OCI-LY7 (cell line): ENCODE data around the gene MCHR1. TPM values are rescaled to one million over a fixed set of nuclear protein-coding genes. Genes with fewer than 3 reads are reported as not detected.

Experiments used
- BruUV-seq: library from RNA; stranded (reverse); fragments of 400-500 nt; replicated peaks from 2 replicates; lab custom pipeline; 2021; lab: Mats Ljungman, UMichigan
- CTCF ChIA-PET: fragments of 300-600 bp; sonication (Branson Sonifier 250); formaldehyde crosslinking; loops from one replicate; lab custom pipeline; 2022; ENCODE audit warnings: antibody characterized with exemption; ENCODE audit not compliant: unreplicated experiment; lab: Charles Lee
- POLR2A ChIA-PET: fragments of 300-600 bp; sonication (Branson Sonifier 250); formaldehyde crosslinking; loops from one replicate; lab custom pipeline; 2022; ENCODE audit warnings: antibody characterized with exemption; lab: Charles Lee
- DNase-seq: peaks from one replicate; pipeline ENCODE4 v3.0.0-alpha.2; 2015; ENCODE audit warnings: low spot score
- H2AFZ ChIP-seq: fragments of 200-600 bp; sonication (generic), shearing (Covaris generic); 2 replicates; pipeline ENCODE4 v1.6.1; 2014; ENCODE audit warnings: mild to moderate bottlenecking, antibody characterized with exemption, low read length, moderate library complexity
- H3K27ac ChIP-seq: fragments of 200-600 bp; sonication (generic); 2 replicates; pipeline ENCODE4 v1.5.1; 2014; ENCODE audit warnings: mixed run types, low read depth, mild to moderate bottlenecking, moderate library complexity, low read length, inconsistent platforms; ENCODE audit not compliant: poor library complexity, severe bottlenecking
- H3K36me3 ChIP-seq: fragments of 200-600 bp; sonication (generic); 2 replicates; pipeline ENCODE4 v1.6.1; 2014; ENCODE audit warnings: mild to moderate bottlenecking, antibody characterized with exemption, low read length, moderate library complexity, mixed read lengths; ENCODE audit not compliant: insufficient read depth
- H3K4me1 ChIP-seq: fragments of 200-600 bp; sonication (generic); 2 replicates; pipeline ENCODE4 v1.5.1; 2014; ENCODE audit warnings: mild to moderate bottlenecking, low read length; ENCODE audit not compliant: insufficient read depth, poor library complexity, severe bottlenecking
- H3K4me2 ChIP-seq: fragments of 200-600 bp; sonication (generic); 2 replicates; pipeline ENCODE4 v1.6.1; 2014; ENCODE audit warnings: mild to moderate bottlenecking, low read length
- H3K4me3 ChIP-seq: fragments of 200-600 bp; sonication (generic); 2 replicates; pipeline ENCODE4 v1.5.1; 2014; ENCODE audit warnings: mild to moderate bottlenecking, low read depth, low read length; ENCODE audit not compliant: poor library complexity, severe bottlenecking
- H3K79me2 ChIP-seq: fragments of 200-600 bp; sonication (generic); 2 replicates; pipeline ENCODE4 v1.6.1; 2016; ENCODE audit warnings: low read depth, mild to moderate bottlenecking, low read length, moderate library complexity, mixed read lengths; ENCODE audit not compliant: insufficient read depth
- H3K9me2 ChIP-seq: fragments of 200-600 bp; sonication (generic); 2 replicates; pipeline ENCODE4 v1.6.1; 2016; ENCODE audit warnings: mild to moderate bottlenecking, low read length, mixed read lengths; ENCODE audit not compliant: insufficient read depth
- H3K9me3 ChIP-seq: fragments of 200-600 bp; sonication (generic); 2 replicates; pipeline ENCODE4 v1.6.1; 2014; ENCODE audit warnings: mild to moderate bottlenecking, mixed run types, low read length, mixed read lengths
- H4K20me1 ChIP-seq: fragments of 200-600 bp; sonication (generic); 2 replicates; pipeline ENCODE4 v1.6.1; 2014; ENCODE audit warnings: mild to moderate bottlenecking, antibody characterized with exemption, low read length, moderate library complexity, mixed read lengths; ENCODE audit not compliant: insufficient read depth
- CTCF ChIP-seq: fragments of 200-600 bp; sonication (generic); conservative IDR thresholded peaks from 2 replicates; pipeline ENCODE4 v1.5.1; 2014; ENCODE audit warnings: mild to moderate bottlenecking, antibody characterized with exemption, low read length, moderate library complexity, mixed read lengths
- EZH2phosphoT487 ChIP-seq: fragments of 200-600 bp; sonication (generic); IDR thresholded peaks from 2 replicates; pipeline ENCODE4 v1.6.1; 2018; ENCODE audit warnings: low read depth, borderline replicate concordance, mild to moderate bottlenecking, mixed run types, antibody characterized with exemption, low read length, moderate library complexity, mixed read lengths
- intact Hi-C: fragments of 100-400 bp; cut with micrococcal nuclease; formaldehyde crosslinking; loops from one replicate; pipeline ENCODE4 v1.10.0; 2022; ENCODE audit not compliant: unreplicated experiment
- total RNA-seq, 2 experiments: library from RNA; depleted of rRNA in 1 of 2; stranded (reverse); fragments of >200 nt in 1 of 2; shearing (Covaris generic) in 1 of 2; gene quantifications; 2 replicates each; pipeline ENCODE4 v1.2.3, GENCODE V29; 2014 to 2022

The MCHR1 gene
- total RNA-seq, 2 experiments from 2014 or later, result not detected

- TF ChIP-seq EZH2phosphoT487 (no peak), CTCF (no peak)
- Histone ChIP-seq H3K4me3 (peak overlapping the region; percentile 83), H3K36me3 (no peaks in the 10 kb centered on the region), H3K9me2 (no peaks in the 10 kb centered on the region), H3K4me1 (peaks cover 21% of the 10 kb centered on the region), H3K27ac (no peak overlapping the region), H2AFZ (no peak overlapping the region), H4K20me1 (0 out of 2 replicates have a peak, but pooled peaks cover 5% of the 10 kb centered on the region), H3K79me2 (peaks cover 56% of the 10 kb centered on the region), H3K4me2 (peak overlapping the region; percentile 82), H3K9me3 (no peaks in the 10 kb centered on the region)
- no peak for DNase-seq
- ChIA-PET POLR2A (interaction anchor here (0.6 to 1.4 kb wide), 4 partner anchors 11 to 284 kb away, joined by 3 to 6 read pairs (median 3); no protein-coding TSS in a partner anchor), CTCF (no interaction called here)
- BruUV-seq, result no TSS peak
- intact Hi-C loops, result loop anchor here (5.0 kb wide), 1 partner anchor 43 kb away; no protein-coding TSS in a partner anchor
Measured at GRCh38 chr22:40635043-40635939, 44.0 kb upstream of the MCHR1 start.

- Histone ChIP-seq H3K4me1 (peaks cover 21% of the 10 kb centered on the region), H3K36me3 (no peaks in the 10 kb centered on the region), H3K27ac (no peak overlapping the region), H2AFZ (0 out of 2 replicates have a peak overlapping the region, but pooled peaks have one; percentile 44), H3K9me2 (no peaks in the 10 kb centered on the region), H4K20me1 (0 out of 2 replicates have a peak, but pooled peaks cover 5% of the 10 kb centered on the region), H3K4me3 (peak overlapping the region; percentile 83), H3K9me3 (no peaks in the 10 kb centered on the region), H3K79me2 (peaks cover 49% of the 10 kb centered on the region), H3K4me2 (peak overlapping the region; percentile 82)
- DNase-seq, result peak; percentile 45
- POLR2A ChIA-PET, result interaction anchor here (1.0 kb wide), 1 partner anchor 42 kb away, joined by 3 read pairs; no protein-coding TSS in a partner anchor
- TF ChIP-seq EZH2phosphoT487 (no peak), CTCF (no peak)
- intact Hi-C loops, result loop anchor here (2.0 to 5.0 kb wide), 4 partner anchors 44 to 221 kb away; no protein-coding TSS in a partner anchor
- CTCF ChIA-PET, result no interaction called here
- BruUV-seq, result no TSS peak
Measured at GRCh38 chr22:40635940-40636379, 43.3 kb upstream of the MCHR1 start.
